ENCODE measurements around the gene TFEC.

The TFEC gene

DNA sequence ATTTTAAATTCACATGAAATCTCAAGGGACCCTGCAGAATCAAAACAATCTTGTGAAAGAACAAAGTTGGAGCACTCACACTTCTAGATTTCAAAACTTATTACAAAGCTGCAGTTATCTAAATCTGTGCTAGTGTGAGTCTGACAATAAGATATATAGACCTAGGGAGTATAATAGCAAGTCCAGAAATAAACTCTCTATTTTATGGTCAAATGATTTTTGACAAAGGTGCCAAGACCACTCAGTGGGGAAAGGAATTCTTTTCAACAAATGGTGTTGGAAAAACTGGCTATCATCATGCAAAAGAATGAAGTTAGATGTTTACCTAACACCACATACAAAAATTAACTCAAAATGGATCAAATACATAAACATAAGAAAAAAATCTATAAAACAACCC, 68.2 kb downstream of the TFEC start:
- H3K4me3 ChIP-seq (ENCODE audit: low read depth, low read length) = no peak overlapping the region
- no peak overlapping the region for H2AFZ ChIP-seq
- TF ChIP-seq, protein P1, sequence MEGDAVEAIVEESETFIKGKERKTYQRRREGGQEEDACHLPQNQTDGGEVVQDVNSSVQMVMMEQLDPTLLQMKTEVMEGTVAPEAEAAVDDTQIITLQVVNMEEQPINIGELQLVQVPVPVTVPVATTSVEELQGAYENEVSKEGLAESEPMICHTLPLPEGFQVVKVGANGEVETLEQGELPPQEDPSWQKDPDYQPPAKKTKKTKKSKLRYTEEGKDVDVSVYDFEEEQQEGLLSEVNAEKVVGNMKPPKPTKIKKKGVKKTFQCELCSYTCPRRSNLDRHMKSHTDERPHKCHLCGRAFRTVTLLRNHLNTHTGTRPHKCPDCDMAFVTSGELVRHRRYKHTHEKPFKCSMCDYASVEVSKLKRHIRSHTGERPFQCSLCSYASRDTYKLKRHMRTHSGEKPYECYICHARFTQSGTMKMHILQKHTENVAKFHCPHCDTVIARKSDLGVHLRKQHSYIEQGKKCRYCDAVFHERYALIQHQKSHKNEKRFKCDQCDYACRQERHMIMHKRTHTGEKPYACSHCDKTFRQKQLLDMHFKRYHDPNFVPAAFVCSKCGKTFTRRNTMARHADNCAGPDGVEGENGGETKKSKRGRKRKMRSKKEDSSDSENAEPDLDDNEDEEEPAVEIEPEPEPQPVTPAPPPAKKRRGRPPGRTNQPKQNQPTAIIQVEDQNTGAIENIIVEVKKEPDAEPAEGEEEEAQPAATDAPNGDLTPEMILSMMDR (IDR thresholded peaks at IDR 0.05) = no peak
- no peaks in the 10 kb centered on the region for H3K4me1 ChIP-seq
- no peak overlapping the region for H3K9ac ChIP-seq
- no peaks in the 10 kb centered on the region for H3K27me3 ChIP-seq (ENCODE audit: control insufficient read depth, insufficient read depth, low read length)
- H3K36me3 ChIP-seq (ENCODE audit: control insufficient read depth, insufficient read depth, low read length) = no peaks in the 10 kb centered on the region
- no peak overlapping the region for H3K27ac ChIP-seq
- no peaks in the 10 kb centered on the region for H3K9me3 ChIP-seq (ENCODE audit: control insufficient read depth, low read length)
- no peak overlapping the region for H3K4me2 ChIP-seq (ENCODE audit: low read length)
- H3K79me2 ChIP-seq = no peaks in the 10 kb centered on the region

DNA sequence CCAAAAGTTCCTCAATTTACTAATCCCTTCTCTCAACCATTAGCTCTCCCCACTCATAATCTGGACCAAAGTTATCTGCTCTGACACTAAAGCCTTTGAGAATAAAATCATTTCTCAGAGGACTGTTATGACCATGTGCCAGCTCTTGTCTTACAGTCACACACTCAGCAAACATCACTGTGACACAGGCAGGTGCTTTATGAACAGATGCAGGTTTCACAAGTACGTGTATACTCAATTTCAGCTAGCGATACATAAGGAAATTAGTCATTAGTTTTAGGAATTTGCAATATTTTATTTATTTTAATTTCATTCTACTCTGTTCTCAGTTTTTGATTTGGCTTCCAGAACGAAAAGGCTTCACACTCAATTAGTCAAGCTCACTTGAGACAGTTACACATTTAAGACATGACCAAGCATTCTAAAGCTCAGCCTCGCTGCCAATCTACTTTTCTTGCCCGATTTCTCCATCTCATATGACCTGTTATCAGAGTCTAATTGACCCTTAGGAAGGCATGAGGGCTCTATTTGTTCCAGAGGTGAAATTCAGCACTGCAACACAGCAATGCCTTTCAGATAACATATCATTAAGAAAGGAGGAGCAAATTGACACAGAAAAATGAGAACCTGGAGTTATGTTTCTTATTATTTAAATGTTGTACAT, 76.8 kb downstream of the TFEC start:
- Histone ChIP-seq H3K4me2 (ENCODE audit: low read length) (no peak overlapping the region), H3K4me3 (ENCODE audit: low read depth, low read length) (no peak overlapping the region), H3K27me3 (ENCODE audit: control insufficient read depth, insufficient read depth, low read length) (no peaks in the 10 kb centered on the region), H2AFZ (no peak overlapping the region), H3K36me3 (ENCODE audit: control insufficient read depth, insufficient read depth, low read length) (no peaks in the 10 kb centered on the region), H3K79me2 (no peaks in the 10 kb centered on the region), H3K9me3 (ENCODE audit: control insufficient read depth, low read length) (no peaks in the 10 kb centered on the region), H3K9ac (no peak overlapping the region), H3K27ac (no peak overlapping the region), H3K4me1 (no peaks in the 10 kb centered on the region)
- TF ChIP-seq, protein P1 (IDR thresholded peaks at IDR 0.05) = no peak

DNA sequence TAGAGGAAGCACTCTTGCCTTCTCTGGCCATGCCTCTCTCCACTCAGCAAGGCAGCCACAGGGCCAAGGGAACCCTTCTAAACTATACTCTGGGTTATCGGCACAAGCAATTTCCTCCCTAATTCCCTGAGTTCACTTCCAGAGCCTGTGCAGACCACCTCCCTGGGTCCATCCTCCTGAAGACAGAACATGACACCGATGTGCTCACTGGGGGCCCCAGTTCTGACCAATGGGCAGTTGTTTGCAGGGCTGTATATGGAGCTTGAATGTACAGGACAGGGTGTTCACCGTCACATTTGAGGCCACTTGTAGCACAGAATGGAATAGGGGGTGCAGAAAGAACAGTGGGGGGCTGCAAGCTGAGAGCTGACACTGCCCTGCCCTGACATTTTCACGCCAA, 77.7 kb downstream of the TFEC start:
- TF ChIP-seq, protein P1 (IDR thresholded peaks at IDR 0.05) = no peak
- no peak overlapping the region for H3K27ac ChIP-seq
- H3K27me3 ChIP-seq (ENCODE audit: control insufficient read depth, insufficient read depth, low read length) = no peaks in the 10 kb centered on the region
- no peaks in the 10 kb centered on the region for H3K9me3 ChIP-seq (ENCODE audit: control insufficient read depth, low read length)
- H3K4me2 ChIP-seq (ENCODE audit: low read length) = no peak overlapping the region
- H3K9ac ChIP-seq = no peak overlapping the region
- no peak overlapping the region for H3K4me3 ChIP-seq (ENCODE audit: low read depth, low read length)
- no peaks in the 10 kb centered on the region for H3K36me3 ChIP-seq (ENCODE audit: control insufficient read depth, insufficient read depth, low read length)
- H3K4me1 ChIP-seq = no peaks in the 10 kb centered on the region
- no peaks in the 10 kb centered on the region for H3K79me2 ChIP-seq
- H2AFZ ChIP-seq = no peak overlapping the region

DNA sequence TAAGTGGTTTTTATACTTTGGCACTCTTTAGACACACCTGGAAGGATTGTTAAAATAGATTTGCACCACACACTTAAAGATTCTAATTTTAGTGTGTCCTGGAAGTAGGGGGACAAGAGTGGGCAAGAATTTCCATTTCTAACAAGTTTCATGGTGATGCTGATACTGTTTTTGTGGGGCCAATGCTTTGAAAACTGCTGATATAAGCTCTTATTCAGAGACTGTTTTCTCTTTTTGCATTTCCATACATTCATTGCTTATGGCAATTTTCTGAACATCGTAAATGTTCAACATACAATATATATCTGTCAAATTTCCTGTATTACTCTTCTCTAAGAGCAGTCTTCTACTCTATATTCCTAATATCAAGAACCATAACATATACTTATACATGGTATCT, 79.0 kb downstream of the TFEC start:
- Histone ChIP-seq H2AFZ (no peak overlapping the region), H3K79me2 (no peaks in the 10 kb centered on the region), H3K4me2 (ENCODE audit: low read length) (no peak overlapping the region), H3K4me3 (ENCODE audit: low read depth, low read length) (no peak overlapping the region), H3K9ac (no peak overlapping the region), H3K4me1 (no peaks in the 10 kb centered on the region), H3K27ac (no peak overlapping the region), H3K27me3 (ENCODE audit: control insufficient read depth, insufficient read depth, low read length) (no peaks in the 10 kb centered on the region), H3K36me3 (ENCODE audit: control insufficient read depth, insufficient read depth, low read length) (no peaks in the 10 kb centered on the region), H3K9me3 (ENCODE audit: control insufficient read depth, low read length) (no peaks in the 10 kb centered on the region)
- TF ChIP-seq, protein P1 (IDR thresholded peaks at IDR 0.05) = no peak

DNA sequence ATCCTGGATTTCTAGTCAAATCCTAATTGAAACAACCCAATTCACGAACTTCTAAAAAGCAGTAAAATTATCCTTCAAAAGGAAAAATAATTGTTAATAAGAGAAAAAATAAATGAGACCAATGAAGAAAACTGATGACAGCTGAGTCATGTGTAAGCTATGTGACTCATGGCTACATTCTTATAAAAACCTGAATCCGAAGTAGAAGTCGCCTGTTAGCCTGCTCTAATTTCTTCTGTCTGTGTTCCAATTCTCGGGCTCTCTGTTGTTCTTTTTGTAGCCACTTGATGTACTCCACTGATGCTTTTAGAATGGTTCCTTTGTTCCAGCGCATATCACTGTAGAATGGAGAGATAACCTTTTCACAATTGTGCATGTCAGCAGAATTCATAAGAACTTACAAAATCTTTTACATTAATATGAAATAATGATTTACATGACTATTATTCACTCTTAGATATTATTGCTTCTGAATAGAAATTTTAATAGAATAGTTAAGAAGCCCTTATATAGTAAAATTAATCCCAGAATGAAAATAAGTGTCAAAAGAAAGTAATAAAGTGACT, 88.8 kb downstream of the TFEC start:
- Histone ChIP-seq H3K27me3 (ENCODE audit: control insufficient read depth, insufficient read depth, low read length) (no peaks in the 10 kb centered on the region), H3K27ac (no peak overlapping the region), H3K9me3 (ENCODE audit: control insufficient read depth, low read length) (no peaks in the 10 kb centered on the region), H2AFZ (no peak overlapping the region), H3K4me2 (ENCODE audit: low read length) (no peak overlapping the region), H3K79me2 (no peaks in the 10 kb centered on the region), H3K4me3 (ENCODE audit: low read depth, low read length) (no peak overlapping the region), H3K9ac (no peak overlapping the region), H3K36me3 (ENCODE audit: control insufficient read depth, insufficient read depth, low read length) (no peaks in the 10 kb centered on the region), H3K4me1 (no peaks in the 10 kb centered on the region)
- TF ChIP-seq, protein P1 (IDR thresholded peaks at IDR 0.05) = no peak

Data from parathyroid adenoma (tissue), 2 donors.